ENCODE data around the gene SSB.
"Not testable (repeated sequence)": the region's sequence is repeated elsewhere in the genome, so short reads cannot be mapped to it uniquely, and the experiment has no call there.

The SSB gene

DNA sequence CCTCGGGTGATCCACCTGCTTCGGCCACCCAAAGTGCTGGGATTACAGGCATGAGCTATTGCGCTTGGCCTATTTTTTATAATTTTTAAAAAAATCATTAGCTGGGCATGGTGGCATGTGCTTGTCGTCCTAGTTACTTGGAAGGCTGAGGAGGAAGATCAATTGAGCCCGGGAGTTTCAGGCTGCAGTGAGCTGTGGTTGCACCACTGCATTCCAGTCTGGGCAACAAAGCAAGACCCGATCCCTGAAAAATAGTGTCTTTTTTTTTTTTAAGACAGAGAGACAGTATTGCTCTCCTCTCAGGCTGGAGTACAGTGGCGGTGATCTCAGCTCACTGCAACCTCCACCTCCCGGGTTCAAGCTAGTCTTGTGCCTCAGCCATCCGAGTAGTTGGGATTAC lies 4.8 kb downstream of the SSB start:
- TF ChIP-seq CTCF (IDR thresholded peaks at IDR 0.05; ENCODE audit: insufficient read depth, low read depth, low read length, missing control alignments): no peak
- no peak for DNase-seq (ENCODE audit: low read depth)
- H3K4me3 ChIP-seq (ENCODE audit: low read depth, low read length): no peak overlapping the region

- no peak for DNase-seq (ENCODE audit: low read depth)
- H3K4me3 ChIP-seq (ENCODE audit: low read depth, low read length): no peak overlapping the region
- TF ChIP-seq CTCF (IDR thresholded peaks at IDR 0.05; ENCODE audit: insufficient read depth, low read depth, low read length, missing control alignments): no peak
These were observed 7.9 kb downstream of the SSB start for GRCh38 chr2:169806586-169806985.

- DNase-seq (ENCODE audit: low read depth): no peak
- no peak for TF ChIP-seq CTCF (IDR thresholded peaks at IDR 0.05; ENCODE audit: insufficient read depth, low read depth, low read length, missing control alignments)
- H3K4me3 ChIP-seq (ENCODE audit: low read depth, low read length): no peak overlapping the region
These were observed 9.6 kb downstream of the SSB start for GRCh38 chr2:169808221-169808620.

GRCh38 chr2:169815849-169816248 lies 17.2 kb downstream of the SSB start:
- H3K4me3 ChIP-seq (ENCODE audit: low read depth, low read length): no peak overlapping the region
- DNase-seq (ENCODE audit: low read depth): no peak
- TF ChIP-seq CTCF (IDR thresholded peaks at IDR 0.05; ENCODE audit: insufficient read depth, low read depth, low read length, missing control alignments): no peak

GRCh38 chr2:169816961-169817360 lies 18.3 kb downstream of the SSB start:
- not testable (repeated sequence) for H3K4me3 ChIP-seq (ENCODE audit: low read depth, low read length); DNase-seq (ENCODE audit: low read depth)

DNA sequence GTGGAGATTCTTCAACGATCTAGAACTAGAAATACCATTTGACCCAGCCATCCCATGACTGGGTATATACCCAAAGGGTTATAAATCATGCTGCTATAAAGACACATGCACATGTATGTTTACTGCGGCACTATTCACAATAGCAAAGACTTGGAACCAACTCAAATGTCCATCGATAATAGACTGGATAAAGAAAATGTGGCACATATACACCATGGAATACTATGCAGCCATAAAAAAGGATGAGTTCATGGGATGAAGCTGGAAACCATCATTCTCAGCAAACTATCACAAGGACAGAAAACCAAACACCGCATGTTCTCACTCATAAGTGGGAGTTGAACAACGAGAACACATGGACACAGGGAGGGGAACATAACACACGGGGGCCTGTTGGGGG lies 18.7 kb downstream of the SSB start:
- not testable (repeated sequence) for H3K4me3 ChIP-seq (ENCODE audit: low read depth, low read length); DNase-seq (ENCODE audit: low read depth)

DNA sequence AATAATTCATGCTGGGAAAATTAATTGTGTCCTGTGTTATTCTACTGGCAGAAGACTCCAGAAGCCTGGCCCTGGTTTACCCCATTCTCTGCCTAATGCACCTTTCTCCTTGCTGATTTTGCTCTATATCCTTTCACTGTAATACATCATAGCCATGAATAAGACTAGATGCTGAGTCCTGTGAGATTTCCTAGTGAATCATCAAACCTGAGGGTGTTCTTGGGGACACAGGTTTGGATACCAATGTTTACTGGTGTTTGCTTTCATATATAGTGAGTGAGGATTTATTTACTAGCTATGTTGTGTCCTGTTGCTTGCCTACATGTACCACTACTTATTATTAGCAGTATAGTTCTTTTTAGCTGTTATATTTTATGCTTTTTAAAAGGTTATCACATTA lies 19.6 kb downstream of the SSB start:
- TF ChIP-seq CTCF (IDR thresholded peaks at IDR 0.05; ENCODE audit: insufficient read depth, low read depth, low read length, missing control alignments): no peak
- no peak overlapping the region for H3K4me3 ChIP-seq (ENCODE audit: low read depth, low read length)
- DNase-seq (ENCODE audit: low read depth): no peak

DNA sequence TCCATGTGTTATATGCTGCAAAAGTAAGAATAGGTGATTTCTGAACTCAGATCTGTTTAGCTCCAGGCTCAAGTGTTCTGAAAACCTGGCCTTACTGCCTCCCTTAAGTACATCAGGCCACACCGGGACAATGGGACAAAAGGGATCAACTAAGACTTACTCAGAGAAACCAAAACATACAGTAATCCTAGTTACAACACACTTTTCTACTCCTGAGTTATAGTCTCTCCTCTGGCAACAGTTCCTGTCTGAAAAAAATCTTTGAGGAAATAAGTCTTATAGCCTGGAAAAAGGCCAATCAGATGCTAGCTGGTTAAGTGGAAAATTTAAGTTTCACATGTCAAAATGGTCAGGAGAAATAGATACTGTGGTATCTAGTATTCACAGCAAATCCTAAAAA lies 20.4 kb downstream of the SSB start:
- TF ChIP-seq CTCF (IDR thresholded peaks at IDR 0.05; ENCODE audit: insufficient read depth, low read depth, low read length, missing control alignments): no peak
- H3K4me3 ChIP-seq (ENCODE audit: low read depth, low read length): no peak overlapping the region
- no peak for DNase-seq (ENCODE audit: low read depth)

GRCh38 chr2:169820101-169820500 lies 21.4 kb downstream of the SSB start:
- not testable (repeated sequence) for DNase-seq (ENCODE audit: low read depth); H3K4me3 ChIP-seq (ENCODE audit: low read depth, low read length)

Data from GM12865 (cell line).